ENCODE results near the gene ADCY5.
A peak's percentile ranks its signal among the peaks of the same experiment; 100 is the strongest.

DNA sequence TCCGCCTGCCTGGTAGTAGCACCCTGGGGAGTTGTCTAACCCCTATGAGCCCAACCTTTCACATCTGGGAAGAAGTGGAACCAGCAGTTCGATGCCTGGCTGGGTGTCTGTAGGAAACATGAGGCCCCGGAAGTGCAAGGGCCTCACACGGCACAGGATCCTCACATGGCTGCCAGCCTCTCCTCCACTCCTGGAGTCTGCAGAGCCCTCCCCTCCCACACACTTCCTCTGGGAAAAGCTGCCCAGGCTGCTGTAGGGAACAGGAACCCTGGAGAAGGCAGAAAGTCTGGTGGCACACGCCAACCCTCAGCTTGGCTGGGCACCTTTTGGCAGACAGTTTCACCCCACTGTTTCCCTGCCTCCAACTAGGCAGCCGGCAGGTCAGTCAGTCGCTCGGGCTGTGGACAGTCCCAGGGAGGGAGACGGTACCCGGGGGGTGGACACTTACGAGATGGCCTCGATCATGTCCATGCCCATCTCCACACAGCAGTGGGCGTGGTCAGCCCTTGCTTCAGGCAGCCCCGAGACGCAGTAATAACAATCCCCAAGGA is 118.4 kb downstream of the ADCY5 start:
- TF ChIP-seq RXRA (IDR thresholded peaks at IDR 0.05) (no peak), CTCF (IDR thresholded peaks at IDR 0.05; ENCODE audit: low read depth, low read length, missing input control) (no peak), YY1 (IDR thresholded peaks at IDR 0.05) (no peak), TAF1 (conservative IDR thresholded peaks at IDR 0.05) (no peak), NR2F2 (IDR thresholded peaks at IDR 0.05) (peak; percentile 2), EGR1 (IDR thresholded peaks at IDR 0.05; ENCODE audit: low read depth in 2 of 2) (no peak), JUND (IDR thresholded peaks at IDR 0.05) (no peak)
- TF ChIP-seq, protein P1, sequence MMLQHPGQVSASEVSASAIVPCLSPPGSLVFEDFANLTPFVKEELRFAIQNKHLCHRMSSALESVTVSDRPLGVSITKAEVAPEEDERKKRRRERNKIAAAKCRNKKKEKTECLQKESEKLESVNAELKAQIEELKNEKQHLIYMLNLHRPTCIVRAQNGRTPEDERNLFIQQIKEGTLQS (IDR thresholded peaks at IDR 0.05), result no peak
- TF ChIP-seq, protein P2, sequence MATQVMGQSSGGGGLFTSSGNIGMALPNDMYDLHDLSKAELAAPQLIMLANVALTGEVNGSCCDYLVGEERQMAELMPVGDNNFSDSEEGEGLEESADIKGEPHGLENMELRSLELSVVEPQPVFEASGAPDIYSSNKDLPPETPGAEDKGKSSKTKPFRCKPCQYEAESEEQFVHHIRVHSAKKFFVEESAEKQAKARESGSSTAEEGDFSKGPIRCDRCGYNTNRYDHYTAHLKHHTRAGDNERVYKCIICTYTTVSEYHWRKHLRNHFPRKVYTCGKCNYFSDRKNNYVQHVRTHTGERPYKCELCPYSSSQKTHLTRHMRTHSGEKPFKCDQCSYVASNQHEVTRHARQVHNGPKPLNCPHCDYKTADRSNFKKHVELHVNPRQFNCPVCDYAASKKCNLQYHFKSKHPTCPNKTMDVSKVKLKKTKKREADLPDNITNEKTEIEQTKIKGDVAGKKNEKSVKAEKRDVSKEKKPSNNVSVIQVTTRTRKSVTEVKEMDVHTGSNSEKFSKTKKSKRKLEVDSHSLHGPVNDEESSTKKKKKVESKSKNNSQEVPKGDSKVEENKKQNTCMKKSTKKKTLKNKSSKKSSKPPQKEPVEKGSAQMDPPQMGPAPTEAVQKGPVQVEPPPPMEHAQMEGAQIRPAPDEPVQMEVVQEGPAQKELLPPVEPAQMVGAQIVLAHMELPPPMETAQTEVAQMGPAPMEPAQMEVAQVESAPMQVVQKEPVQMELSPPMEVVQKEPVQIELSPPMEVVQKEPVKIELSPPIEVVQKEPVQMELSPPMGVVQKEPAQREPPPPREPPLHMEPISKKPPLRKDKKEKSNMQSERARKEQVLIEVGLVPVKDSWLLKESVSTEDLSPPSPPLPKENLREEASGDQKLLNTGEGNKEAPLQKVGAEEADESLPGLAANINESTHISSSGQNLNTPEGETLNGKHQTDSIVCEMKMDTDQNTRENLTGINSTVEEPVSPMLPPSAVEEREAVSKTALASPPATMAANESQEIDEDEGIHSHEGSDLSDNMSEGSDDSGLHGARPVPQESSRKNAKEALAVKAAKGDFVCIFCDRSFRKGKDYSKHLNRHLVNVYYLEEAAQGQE (IDR thresholded peaks at IDR 0.05), result no peak
- TF ChIP-seq, protein P3, sequence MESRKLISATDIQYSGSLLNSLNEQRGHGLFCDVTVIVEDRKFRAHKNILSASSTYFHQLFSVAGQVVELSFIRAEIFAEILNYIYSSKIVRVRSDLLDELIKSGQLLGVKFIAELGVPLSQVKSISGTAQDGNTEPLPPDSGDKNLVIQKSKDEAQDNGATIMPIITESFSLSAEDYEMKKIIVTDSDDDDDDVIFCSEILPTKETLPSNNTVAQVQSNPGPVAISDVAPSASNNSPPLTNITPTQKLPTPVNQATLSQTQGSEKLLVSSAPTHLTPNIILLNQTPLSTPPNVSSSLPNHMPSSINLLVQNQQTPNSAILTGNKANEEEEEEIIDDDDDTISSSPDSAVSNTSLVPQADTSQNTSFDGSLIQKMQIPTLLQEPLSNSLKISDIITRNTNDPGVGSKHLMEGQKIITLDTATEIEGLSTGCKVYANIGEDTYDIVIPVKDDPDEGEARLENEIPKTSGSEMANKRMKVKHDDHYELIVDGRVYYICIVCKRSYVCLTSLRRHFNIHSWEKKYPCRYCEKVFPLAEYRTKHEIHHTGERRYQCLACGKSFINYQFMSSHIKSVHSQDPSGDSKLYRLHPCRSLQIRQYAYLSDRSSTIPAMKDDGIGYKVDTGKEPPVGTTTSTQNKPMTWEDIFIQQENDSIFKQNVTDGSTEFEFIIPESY (IDR thresholded peaks at IDR 0.05), result no peak
- TF ChIP-seq, protein P4, sequence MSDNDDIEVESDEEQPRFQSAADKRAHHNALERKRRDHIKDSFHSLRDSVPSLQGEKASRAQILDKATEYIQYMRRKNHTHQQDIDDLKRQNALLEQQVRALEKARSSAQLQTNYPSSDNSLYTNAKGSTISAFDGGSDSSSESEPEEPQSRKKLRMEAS (IDR thresholded peaks at IDR 0.05), result no peak

Measured in liver (tissue), 3 donors.